ENCODE data around the gene CTF1. TPM values are rescaled to one million over a fixed set of nuclear protein-coding genes. Genes with fewer than 3 reads are reported as not detected.

Gene CTF1
- total RNA-seq, 1 donor from 2014 or later: 5.2 TPM

DNA sequence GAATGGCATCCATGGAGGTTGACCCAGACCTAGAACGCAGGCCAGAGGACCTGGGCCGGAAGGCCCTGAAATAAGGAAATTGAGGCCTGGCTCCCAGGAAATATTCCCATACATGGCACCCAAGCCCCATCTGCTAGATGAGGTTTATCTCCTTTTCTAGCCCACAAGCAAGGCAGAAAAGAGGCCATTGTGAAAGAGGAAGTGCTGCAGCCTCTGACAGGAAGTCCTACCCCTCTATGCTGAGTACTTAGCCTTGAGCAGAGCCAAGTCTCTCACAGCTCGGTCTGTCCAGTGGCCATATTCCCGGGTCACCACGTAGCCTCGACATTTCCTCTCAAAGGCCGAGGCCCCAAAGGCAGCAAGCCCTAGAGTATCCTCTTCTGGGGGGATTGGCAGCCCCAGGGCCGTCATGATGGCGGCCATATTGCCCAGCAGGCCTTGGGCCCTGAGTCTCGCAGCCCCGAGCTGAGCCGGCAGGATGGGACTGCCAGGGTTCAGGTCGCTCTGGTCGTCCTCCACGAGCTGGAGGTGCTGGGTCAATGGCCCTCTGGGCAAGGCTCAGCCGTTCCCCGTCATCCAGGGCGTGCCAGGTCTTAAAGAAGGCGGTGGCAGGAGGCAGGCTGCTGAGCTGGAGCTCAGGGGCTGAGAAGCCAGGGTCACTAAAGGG, 7.8 kb downstream of the CTF1 start:
- Mint-ChIP-seq H3K4me1 (ENCODE audit: low read depth, unreplicated experiment) (peaks cover 2% of the 10 kb centered on the region), H3K27me3 (ENCODE audit: low read depth, unreplicated experiment) (no peaks in the 10 kb centered on the region), H3K27ac (ENCODE audit: unreplicated experiment) (no peak overlapping the region), H3K4me3 (ENCODE audit: unreplicated experiment) (no peak overlapping the region), H3K9me3 (ENCODE audit: unreplicated experiment) (no peaks in the 10 kb centered on the region), H3K36me3 (ENCODE audit: low read depth, unreplicated experiment) (no peaks in the 10 kb centered on the region)
- Histone ChIP-seq H3K79me2 (ENCODE audit: insufficient read depth, low read length) (no peaks in the 10 kb centered on the region), H4K20me1 (ENCODE audit: insufficient read depth, low read length) (no peaks in the 10 kb centered on the region), H3K9ac (ENCODE audit: low read length) (no peak overlapping the region), H2AFZ (ENCODE audit: low read depth, low read length) (no peak overlapping the region), H3K4me3 (ENCODE audit: insufficient read depth, low read depth, low read length) (no peak overlapping the region), H3K27me3 (ENCODE audit: insufficient read depth, low read length) (no peaks in the 10 kb centered on the region), H3K9me3 (ENCODE audit: insufficient read depth, low read depth, low read length) (no peaks in the 10 kb centered on the region), H3K27ac (ENCODE audit: low read depth, low read length) (no peak overlapping the region), H3K4me1 (ENCODE audit: insufficient read depth, low read length) (peaks cover 13% of the 10 kb centered on the region), H3K36me3 (ENCODE audit: insufficient read depth, low read length) (no peaks in the 10 kb centered on the region), H3K4me2 (ENCODE audit: low read length) (no peak overlapping the region)
- DNase-seq (ENCODE audit: low read depth): no peak
- TF ChIP-seq, protein P1, sequence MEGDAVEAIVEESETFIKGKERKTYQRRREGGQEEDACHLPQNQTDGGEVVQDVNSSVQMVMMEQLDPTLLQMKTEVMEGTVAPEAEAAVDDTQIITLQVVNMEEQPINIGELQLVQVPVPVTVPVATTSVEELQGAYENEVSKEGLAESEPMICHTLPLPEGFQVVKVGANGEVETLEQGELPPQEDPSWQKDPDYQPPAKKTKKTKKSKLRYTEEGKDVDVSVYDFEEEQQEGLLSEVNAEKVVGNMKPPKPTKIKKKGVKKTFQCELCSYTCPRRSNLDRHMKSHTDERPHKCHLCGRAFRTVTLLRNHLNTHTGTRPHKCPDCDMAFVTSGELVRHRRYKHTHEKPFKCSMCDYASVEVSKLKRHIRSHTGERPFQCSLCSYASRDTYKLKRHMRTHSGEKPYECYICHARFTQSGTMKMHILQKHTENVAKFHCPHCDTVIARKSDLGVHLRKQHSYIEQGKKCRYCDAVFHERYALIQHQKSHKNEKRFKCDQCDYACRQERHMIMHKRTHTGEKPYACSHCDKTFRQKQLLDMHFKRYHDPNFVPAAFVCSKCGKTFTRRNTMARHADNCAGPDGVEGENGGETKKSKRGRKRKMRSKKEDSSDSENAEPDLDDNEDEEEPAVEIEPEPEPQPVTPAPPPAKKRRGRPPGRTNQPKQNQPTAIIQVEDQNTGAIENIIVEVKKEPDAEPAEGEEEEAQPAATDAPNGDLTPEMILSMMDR (IDR thresholded peaks at IDR 0.05; ENCODE audit: insufficient read depth, low read depth, low read length): no peak
- no peak for TF ChIP-seq EZH2 (IDR thresholded peaks at IDR 0.05; ENCODE audit: insufficient read depth, low read length)
- no peak for FAIRE-seq

DNA sequence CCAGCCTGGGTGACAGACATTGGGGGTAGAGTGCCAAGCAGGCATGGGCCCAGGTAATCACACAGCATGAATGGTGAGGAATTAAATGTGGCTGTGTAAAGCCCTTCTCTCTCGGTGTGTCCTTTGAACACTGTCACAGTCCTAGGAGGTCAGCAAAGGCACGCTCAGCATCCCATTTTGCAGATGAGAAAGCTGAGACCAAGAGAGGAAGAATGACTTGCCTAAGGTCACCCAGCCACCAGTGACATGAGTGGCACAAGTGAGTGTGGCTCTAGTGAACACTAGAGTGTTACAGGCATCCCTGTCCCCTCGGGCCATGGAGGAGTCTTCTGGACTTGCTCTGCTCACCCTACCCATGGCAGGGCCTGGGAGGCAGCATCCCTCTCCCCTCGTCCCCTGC, 10.7 kb downstream of the CTF1 start:
- Histone ChIP-seq H4K20me1 (ENCODE audit: insufficient read depth, low read length) (no peaks in the 10 kb centered on the region), H2AFZ (ENCODE audit: low read depth, low read length) (no peak overlapping the region), H3K4me1 (ENCODE audit: insufficient read depth, low read length) (peaks cover 6% of the 10 kb centered on the region), H3K27me3 (ENCODE audit: insufficient read depth, low read length) (no peaks in the 10 kb centered on the region), H3K4me2 (ENCODE audit: low read length) (no peak overlapping the region), H3K4me3 (ENCODE audit: insufficient read depth, low read depth, low read length) (no peak overlapping the region), H3K36me3 (ENCODE audit: insufficient read depth, low read length) (no peaks in the 10 kb centered on the region), H3K27ac (ENCODE audit: low read depth, low read length) (no peak overlapping the region), H3K9me3 (ENCODE audit: insufficient read depth, low read depth, low read length) (no peaks in the 10 kb centered on the region), H3K79me2 (ENCODE audit: insufficient read depth, low read length) (no peaks in the 10 kb centered on the region), H3K9ac (ENCODE audit: low read length) (no peak overlapping the region)
- no peaks in the 10 kb centered on the region for H3K36me3 Mint-ChIP-seq (ENCODE audit: low read depth, unreplicated experiment)
- H3K9me3 Mint-ChIP-seq (ENCODE audit: unreplicated experiment): no peaks in the 10 kb centered on the region
- H3K4me1 Mint-ChIP-seq (ENCODE audit: low read depth, unreplicated experiment): peaks cover 2% of the 10 kb centered on the region
- no peaks in the 10 kb centered on the region for H3K27me3 Mint-ChIP-seq (ENCODE audit: low read depth, unreplicated experiment)
- no peak overlapping the region for H3K4me3 Mint-ChIP-seq (ENCODE audit: unreplicated experiment)
- TF ChIP-seq EZH2 (IDR thresholded peaks at IDR 0.05; ENCODE audit: insufficient read depth, low read length): no peak
- TF ChIP-seq, protein P1 (IDR thresholded peaks at IDR 0.05; ENCODE audit: insufficient read depth, low read depth, low read length): no peak
- no peak overlapping the region for H3K27ac Mint-ChIP-seq (ENCODE audit: unreplicated experiment)
- FAIRE-seq (no peak), DNase-seq (ENCODE audit: low read depth) (no peak)

DNA sequence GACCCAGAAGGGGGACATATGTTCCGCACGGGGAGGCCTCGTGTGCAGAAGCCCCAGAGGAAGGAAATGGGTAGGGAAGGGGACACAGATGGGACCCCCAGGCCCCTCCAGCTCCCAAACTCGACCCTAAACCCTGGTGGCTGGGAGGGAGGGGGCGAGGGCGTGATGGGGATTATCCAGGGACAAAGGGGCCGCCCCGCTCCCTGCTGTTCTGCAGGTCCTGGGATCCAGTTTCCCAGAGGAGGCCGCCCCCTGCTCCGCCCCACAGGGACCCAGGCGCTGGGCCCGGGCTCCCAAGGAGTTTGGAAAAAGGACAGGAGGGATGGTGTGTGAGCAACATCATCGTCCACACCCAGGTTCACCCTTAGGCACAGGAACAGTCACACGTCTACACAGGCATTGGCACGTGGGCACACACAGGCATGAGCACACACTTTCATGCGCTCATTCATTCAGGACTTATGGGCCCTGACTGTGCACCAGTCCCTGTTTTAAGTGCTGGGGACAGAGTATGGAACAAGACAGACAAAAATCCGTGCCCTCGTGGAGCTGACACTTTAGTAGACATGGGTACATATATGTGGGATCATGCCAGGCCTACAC, 14.1 kb downstream of the CTF1 start:
- Histone ChIP-seq H3K36me3 (ENCODE audit: insufficient read depth, low read length) (no peaks in the 10 kb centered on the region), H3K4me2 (ENCODE audit: low read length) (no peak overlapping the region), H3K4me3 (ENCODE audit: insufficient read depth, low read depth, low read length) (no peak overlapping the region), H3K27me3 (ENCODE audit: insufficient read depth, low read length) (no peaks in the 10 kb centered on the region), H4K20me1 (ENCODE audit: insufficient read depth, low read length) (no peaks in the 10 kb centered on the region), H3K9ac (ENCODE audit: low read length) (no peak overlapping the region), H3K9me3 (ENCODE audit: insufficient read depth, low read depth, low read length) (no peaks in the 10 kb centered on the region), H2AFZ (ENCODE audit: low read depth, low read length) (no peak overlapping the region), H3K79me2 (ENCODE audit: insufficient read depth, low read length) (no peaks in the 10 kb centered on the region), H3K27ac (ENCODE audit: low read depth, low read length) (no peak overlapping the region), H3K4me1 (ENCODE audit: insufficient read depth, low read length) (no peaks in the 10 kb centered on the region)
- Mint-ChIP-seq H3K9me3 (ENCODE audit: unreplicated experiment) (no peaks in the 10 kb centered on the region), H3K27me3 (ENCODE audit: low read depth, unreplicated experiment) (no peaks in the 10 kb centered on the region), H3K4me3 (ENCODE audit: unreplicated experiment) (no peak overlapping the region), H3K4me1 (ENCODE audit: low read depth, unreplicated experiment) (no peaks in the 10 kb centered on the region), H3K36me3 (ENCODE audit: low read depth, unreplicated experiment) (no peaks in the 10 kb centered on the region), H3K27ac (ENCODE audit: unreplicated experiment) (no peak overlapping the region)
- FAIRE-seq (no peak), DNase-seq (ENCODE audit: low read depth) (no peak)
- TF ChIP-seq, protein P1 (IDR thresholded peaks at IDR 0.05; ENCODE audit: insufficient read depth, low read depth, low read length): no peak
- TF ChIP-seq EZH2 (IDR thresholded peaks at IDR 0.05; ENCODE audit: insufficient read depth, low read length): no peak
